GM23338 (cell line): ENCODE results near the gene CD82.

ENCODE experiments used
- CREB1 ChIP-seq: fragments of 250-450 bp; sonication (Bioruptor Pico); IDR thresholded peaks from 2 replicates; pipeline ENCODE4 v1.5.0; 2020; ENCODE audit warnings: low read depth, mild to moderate bottlenecking, moderate library complexity
- TF ChIP-seq, protein P1 (sequence below), 2 experiments: fragments of 200-600 bp in 1 of 2; sonication (generic) in 1 of 2; conservative IDR thresholded peaks; 2 replicates each; pipeline versions ENCODE4 v1.5.1 to v1.6.1; 2016 to 2017; ENCODE audit warnings: antibody characterized with exemption in 2 of 2, low read depth in 2 of 2, mild to moderate bottlenecking in 2 of 2, moderate library complexity in 1 of 2

DNA sequence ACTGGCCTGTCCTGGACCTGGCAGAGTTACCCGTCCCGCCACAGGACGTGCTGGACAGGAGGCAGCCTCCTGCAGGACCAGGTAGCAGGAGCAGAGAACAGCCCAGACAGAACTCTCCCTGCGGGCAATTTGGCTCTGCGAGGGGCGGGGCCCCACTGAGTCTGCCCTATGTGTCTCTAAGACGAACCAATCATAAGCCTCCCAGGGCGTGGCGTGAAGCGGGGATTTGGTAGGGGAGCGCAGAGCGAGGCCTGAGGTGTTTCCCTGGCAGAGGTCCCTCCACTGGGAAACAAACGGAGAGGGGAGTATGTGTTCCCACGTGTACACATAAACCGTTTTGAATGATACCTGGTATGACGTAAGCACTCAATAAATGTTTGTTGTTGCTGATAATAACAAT is 7.4 kb downstream of the CD82 start:
- TF ChIP-seq, protein P1, sequence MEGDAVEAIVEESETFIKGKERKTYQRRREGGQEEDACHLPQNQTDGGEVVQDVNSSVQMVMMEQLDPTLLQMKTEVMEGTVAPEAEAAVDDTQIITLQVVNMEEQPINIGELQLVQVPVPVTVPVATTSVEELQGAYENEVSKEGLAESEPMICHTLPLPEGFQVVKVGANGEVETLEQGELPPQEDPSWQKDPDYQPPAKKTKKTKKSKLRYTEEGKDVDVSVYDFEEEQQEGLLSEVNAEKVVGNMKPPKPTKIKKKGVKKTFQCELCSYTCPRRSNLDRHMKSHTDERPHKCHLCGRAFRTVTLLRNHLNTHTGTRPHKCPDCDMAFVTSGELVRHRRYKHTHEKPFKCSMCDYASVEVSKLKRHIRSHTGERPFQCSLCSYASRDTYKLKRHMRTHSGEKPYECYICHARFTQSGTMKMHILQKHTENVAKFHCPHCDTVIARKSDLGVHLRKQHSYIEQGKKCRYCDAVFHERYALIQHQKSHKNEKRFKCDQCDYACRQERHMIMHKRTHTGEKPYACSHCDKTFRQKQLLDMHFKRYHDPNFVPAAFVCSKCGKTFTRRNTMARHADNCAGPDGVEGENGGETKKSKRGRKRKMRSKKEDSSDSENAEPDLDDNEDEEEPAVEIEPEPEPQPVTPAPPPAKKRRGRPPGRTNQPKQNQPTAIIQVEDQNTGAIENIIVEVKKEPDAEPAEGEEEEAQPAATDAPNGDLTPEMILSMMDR (conservative IDR thresholded peaks at IDR 0.05; ENCODE audit: low read depth in 2 of 2): no peak
- peak; percentile 42 for TF ChIP-seq CREB1 (CRISPR knock-in tag)
